Measurements from ENCODE around the gene KRTAP10-6.
A peak's percentile ranks its signal among the peaks of the same experiment; 100 is the strongest.
"Not testable (repeated sequence)": the region's sequence is repeated elsewhere in the genome, so short reads cannot be mapped to it uniquely, and the experiment has no call there.

Gene KRTAP10-6, protein sequence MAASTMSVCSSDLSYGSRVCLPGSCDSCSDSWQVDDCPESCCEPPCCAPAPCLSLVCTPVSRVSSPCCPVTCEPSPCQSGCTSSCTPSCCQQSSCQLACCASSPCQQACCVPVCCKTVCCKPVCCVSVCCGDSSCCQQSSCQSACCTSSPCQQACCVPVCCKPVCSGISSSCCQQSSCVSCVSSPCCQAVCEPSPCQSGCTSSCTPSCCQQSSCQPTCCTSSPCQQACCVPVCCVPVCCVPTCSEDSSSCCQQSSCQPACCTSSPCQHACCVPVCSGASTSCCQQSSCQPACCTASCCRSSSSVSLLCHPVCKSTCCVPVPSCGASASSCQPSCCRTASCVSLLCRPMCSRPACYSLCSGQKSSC

GRCh38 chr21:44592446-44593311 lies at the start of gene KRTAP10-6:
TSS of gene KRTAP10-6 (minus strand) at chr21:44592505. CDS start at chr21:44592484, 21 bp downstream.
- no peak for DNase-seq

- no peak for DNase-seq
These were observed 48.5 kb upstream of the KRTAP10-6 start for GRCh38 chr21:44640761-44641160.

GRCh38 chr21:44639331-44639655 lies 47.0 kb upstream of the KRTAP10-6 start:
- DNase-seq, result no peak

DNA sequence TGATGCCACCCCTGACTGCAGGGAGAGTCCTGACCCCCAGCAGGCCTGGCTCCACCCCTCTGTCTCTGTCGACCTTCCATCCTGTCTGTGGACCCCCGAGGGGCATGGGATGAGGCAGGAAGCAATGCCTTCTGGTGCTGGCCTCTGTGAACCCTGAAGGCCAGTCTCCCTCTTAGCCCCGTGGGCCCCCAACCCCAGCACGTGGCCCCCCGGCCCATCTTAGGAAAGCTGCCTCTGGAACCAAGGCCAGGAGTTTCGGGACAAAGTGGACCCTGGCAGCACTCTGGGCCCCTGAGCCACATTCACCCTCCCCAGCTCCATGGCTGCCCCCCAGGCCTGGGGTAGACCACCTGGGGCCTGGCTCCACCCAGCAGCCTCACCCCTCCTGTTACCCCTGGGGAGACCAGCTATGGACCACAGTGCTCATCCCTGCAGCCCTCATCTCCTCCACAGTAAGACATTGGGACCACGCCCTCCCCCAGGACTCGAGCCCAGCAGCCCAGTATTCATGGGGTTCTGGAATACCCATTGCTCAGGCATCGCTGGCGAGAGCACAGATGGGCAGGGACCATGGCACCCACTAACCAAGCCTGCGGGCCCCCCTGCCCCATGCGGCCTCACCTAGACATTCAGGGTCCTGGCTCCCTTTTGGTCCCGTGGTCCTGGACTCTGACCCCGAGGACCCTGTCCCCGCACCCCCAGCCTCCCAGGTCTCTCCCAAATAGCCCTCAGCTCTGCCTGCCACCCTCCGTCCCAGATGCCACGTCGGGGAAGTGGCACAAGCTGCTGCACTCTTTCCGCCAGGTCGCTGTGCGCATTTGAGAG lies 46.4 kb upstream of the KRTAP10-6 start:
- not testable (repeated sequence) for DNase-seq

GRCh38 chr21:44637851-44638348 lies 45.6 kb upstream of the KRTAP10-6 start:
- DNase-seq, result not testable (repeated sequence)

DNA sequence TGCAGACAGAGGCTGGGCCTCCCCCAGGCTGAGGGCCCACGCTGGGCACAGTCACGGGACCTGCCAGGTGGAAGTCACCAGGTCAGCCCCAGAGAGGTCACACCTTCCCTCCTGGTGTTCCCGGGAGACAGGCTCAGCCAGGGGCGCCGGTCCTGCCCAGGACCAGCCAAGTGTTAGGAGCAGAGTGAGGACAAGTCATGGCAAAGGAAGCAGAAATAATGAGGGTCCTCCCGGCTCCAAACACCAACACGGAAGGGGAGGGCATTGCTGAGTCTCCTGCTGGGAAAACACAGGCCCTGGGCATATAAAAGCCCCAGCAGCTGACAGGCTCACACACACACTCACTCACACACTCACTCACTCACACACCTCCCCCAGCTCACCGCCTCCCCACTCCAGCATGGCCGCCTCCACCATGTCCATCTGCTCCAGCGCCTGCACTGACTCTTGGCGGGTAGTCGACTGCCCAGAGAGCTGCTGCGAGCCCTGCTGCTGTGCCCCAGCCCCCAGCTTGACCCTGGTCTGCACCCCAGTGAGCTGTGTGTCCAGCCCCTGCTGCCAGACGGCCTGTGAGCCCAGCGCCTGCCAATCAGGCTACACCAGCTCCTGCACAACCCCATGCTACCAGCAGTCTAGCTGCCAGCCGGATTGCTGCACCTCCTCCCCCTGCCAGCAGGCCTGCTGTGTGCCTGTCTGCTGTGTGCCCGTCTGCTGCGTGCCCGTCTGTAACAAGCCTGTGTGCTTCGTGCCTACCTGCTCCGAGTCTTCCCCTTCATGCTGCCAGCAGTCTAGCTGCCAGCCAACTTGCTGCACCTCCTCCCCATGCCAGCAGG lies 44.9 kb upstream of the KRTAP10-6 start, which contains the start of gene KRTAP10-10:
KRTAP10-10 (plus strand) TSS at position 339 of the 833 bp plus-strand sequence; CDS start at position 401, 62 bp downstream.
- no peak for DNase-seq

- DNase-seq, result no peak
These were observed 44.1 kb upstream of the KRTAP10-6 start for GRCh38 chr21:44636209-44637017.

DNA sequence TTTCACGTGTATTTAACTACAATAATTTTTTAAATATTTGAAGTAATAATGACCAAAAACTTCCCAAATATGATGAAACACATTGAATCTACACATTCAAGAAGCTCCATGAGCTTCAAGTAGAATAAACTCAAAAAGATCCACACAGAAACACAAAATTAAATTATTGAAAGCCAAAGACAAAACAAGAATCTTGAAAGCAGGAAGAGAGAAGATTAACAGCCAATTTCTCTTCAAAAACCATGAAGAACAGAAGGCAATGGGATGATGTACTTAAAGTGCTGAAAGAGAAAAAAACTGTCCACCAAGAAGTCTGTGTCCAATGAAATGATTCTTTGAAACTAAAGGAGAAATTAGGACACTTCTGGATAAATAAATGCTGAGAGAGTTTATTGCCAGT lies 39.8 kb upstream of the KRTAP10-6 start:
- no peak for DNase-seq

GRCh38 chr21:44630440-44630839 lies 38.1 kb upstream of the KRTAP10-6 start:
- peak; percentile 26 to 36 for DNase-seq

GRCh38 chr21:44628707-44629391 lies 36.5 kb upstream of the KRTAP10-6 start:
- no peak for DNase-seq

DNA sequence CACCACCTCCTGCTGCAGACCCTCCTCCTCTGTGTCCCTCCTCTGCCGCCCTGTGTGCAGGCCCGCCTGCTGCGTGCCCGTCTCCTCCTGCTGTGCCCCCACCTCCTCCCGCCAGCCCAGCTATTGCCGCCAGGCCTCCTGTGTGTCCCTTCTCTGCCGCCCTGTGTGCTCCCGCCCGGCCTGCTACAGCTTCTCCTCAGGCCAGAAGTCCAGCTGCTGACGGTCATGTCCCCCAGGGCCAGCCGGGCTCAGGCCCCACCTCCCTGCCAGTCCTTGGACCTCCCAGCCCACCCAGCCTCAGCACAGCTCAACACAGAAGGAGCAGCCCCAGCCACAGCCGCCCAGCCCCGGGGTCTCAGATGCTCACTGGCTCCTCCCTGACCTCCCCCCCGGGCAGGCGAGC lies 35.5 kb upstream of the KRTAP10-6 start:
- DNase-seq, result not testable (repeated sequence)

DNA sequence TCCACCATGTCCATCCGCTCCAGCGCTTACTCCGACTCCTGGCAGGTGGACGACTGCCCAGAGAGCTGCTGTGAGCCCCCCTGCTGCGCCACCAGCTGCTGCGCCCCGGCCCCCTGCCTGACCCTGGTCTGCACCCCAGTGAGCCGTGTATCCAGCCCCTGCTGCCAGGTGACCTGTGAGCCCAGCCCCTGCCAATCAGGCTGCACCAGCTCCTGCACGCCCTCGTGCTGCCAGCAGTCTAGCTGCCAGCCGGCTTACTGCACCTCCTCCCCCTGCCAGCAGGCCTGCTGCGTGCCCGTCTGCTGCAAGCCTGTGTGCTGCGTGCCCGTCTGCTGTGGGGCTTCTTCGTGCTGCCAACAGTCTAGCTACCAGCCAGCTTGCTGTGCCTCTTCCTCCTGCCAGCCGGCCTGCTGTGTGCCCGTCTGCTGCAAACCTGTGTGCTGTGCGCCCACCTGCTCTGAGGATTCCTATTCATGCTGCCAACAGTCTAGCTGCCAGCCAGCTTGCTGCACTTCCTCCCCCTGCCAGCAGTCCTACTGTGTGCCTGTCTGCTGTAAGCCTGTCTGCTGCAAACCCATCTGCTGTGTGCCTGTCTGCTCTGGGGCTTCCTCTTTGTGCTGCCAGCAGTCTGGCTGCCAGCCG lies 35.0 kb upstream of the KRTAP10-6 start:
- DNase-seq, result not testable (repeated sequence)

DNA sequence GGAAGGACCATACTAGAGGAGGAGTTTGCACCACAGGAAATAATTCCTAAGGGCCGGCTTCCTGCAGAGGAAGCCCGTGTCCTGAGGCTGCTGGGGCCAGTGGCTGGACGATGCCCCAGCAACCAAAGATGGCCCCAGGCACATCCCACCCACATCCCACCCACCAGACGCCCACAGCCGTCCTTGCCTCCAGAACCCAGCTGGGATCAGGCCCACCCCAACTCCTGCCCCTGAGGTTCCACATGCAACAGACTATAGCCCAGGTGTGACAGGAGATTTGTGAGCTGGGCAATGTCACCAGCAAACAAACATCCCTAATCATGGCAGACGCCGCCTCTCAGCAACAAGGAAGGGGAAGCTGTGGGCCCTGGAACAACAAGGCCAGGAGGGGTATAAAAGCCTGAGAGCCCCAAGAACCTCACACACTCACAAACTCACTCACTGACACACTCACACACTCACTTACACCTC lies 34.4 kb upstream of the KRTAP10-6 start, which contains the start of gene KRTAP10-9:
KRTAP10-9 (plus strand) TSS at position 421 of the 471 bp plus-strand sequence. CDS start 79 bp downstream, outside the sequence.
- DNase-seq, result no peak

- peak; percentile 35 to 42 for DNase-seq
These were observed 34.0 kb upstream of the KRTAP10-6 start for GRCh38 chr21:44626262-44626661.

GRCh38 chr21:44625756-44626155 lies 33.5 kb upstream of the KRTAP10-6 start:
- no peak for DNase-seq

DNA sequence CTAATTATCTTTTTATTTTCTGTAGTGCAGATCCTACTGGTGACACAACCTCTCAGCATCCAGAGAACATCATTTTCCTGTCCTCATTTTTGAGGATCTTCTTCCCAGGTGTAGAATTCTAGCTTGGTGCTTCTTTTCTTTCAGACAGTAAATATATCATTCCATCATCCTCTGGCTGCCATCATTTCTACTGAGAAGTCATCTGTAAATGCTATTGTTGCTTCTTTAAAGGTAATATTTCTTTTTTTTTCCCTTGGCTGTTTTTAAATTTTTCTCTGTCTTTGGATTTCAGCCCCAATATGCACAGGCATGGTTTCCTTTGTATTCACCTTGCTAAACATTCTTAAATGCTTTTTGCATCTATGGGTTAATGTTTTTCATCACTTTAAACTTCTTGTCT lies 31.3 kb upstream of the KRTAP10-6 start:
- DNase-seq, result no peak

GRCh38 chr21:44619886-44620285 lies 27.6 kb upstream of the KRTAP10-6 start:
- DNase-seq, result no peak

- DNase-seq, result peak; percentile 70 to 76
These were observed 26.6 kb upstream of the KRTAP10-6 start for GRCh38 chr21:44618909-44619308.

DNA sequence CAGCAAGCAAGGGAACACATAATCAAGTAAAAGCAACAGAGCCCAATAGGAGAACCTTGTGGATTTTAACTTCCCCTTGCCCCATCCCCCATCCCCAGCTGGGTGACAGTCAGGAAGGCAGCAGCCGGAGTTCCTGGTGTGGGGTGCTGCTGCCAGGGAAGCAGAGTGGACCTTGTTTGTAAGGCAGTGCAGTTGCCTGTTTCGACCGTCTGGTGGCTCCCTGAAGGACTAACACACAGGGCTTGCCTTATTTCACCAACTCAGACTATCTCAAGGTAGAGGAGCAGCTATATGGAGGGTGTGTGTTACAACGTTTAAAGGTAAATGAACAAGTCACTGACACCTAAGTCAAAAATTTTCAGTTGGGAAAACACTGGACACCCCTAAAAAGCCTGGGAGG lies 26.2 kb upstream of the KRTAP10-6 start:
- peak in 1 of 2 donors; percentile 20 for DNase-seq
